Ishikawa (cell line): ENCODE measurements around the gene SPOCK1.

ENCODE experiments used
- CEBPB ChIP-seq: IDR thresholded peaks from 2 replicates; pipeline ENCODE4 v1.6.1; 2012
- CREB1 ChIP-seq: IDR thresholded peaks from 2 replicates; pipeline ENCODE4 v1.6.1; 2012; ENCODE audit warnings: low read depth
- EGR1 ChIP-seq: IDR thresholded peaks from 2 replicates; pipeline ENCODE4 v1.6.1; 2012
- EP300 ChIP-seq: IDR thresholded peaks from 2 replicates; pipeline ENCODE4 v1.6.1; 2012; ENCODE audit warnings: borderline replicate concordance
- TAF1 ChIP-seq: IDR thresholded peaks from 2 replicates; pipeline ENCODE4 v1.6.1; 2012; ENCODE audit warnings: low read depth, mild to moderate bottlenecking
- YY1 ChIP-seq: IDR thresholded peaks from 2 replicates; pipeline ENCODE4 v1.6.1; 2012; ENCODE audit warnings: low read depth
- TF ChIP-seq, protein P1 (sequence below): IDR thresholded peaks from 2 replicates; pipeline ENCODE4 v1.6.1; 2012
- TF ChIP-seq, protein P2 (sequence below): IDR thresholded peaks from 2 replicates; pipeline ENCODE4 v1.6.1; 2012; ENCODE audit warnings: low read depth, mild to moderate bottlenecking

GRCh38 chr5:137191179-137191578, 307.9 kb downstream of the SPOCK1 start:
- TF ChIP-seq EP300 (no peak), YY1 (no peak), CREB1 (no peak), TAF1 (no peak), EGR1 (no peak), CEBPB (no peak)
- TF ChIP-seq, protein P1, sequence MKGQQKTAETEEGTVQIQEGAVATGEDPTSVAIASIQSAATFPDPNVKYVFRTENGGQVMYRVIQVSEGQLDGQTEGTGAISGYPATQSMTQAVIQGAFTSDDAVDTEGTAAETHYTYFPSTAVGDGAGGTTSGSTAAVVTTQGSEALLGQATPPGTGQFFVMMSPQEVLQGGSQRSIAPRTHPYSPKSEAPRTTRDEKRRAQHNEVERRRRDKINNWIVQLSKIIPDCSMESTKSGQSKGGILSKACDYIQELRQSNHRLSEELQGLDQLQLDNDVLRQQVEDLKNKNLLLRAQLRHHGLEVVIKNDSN, result no peak
- TF ChIP-seq, protein P2, sequence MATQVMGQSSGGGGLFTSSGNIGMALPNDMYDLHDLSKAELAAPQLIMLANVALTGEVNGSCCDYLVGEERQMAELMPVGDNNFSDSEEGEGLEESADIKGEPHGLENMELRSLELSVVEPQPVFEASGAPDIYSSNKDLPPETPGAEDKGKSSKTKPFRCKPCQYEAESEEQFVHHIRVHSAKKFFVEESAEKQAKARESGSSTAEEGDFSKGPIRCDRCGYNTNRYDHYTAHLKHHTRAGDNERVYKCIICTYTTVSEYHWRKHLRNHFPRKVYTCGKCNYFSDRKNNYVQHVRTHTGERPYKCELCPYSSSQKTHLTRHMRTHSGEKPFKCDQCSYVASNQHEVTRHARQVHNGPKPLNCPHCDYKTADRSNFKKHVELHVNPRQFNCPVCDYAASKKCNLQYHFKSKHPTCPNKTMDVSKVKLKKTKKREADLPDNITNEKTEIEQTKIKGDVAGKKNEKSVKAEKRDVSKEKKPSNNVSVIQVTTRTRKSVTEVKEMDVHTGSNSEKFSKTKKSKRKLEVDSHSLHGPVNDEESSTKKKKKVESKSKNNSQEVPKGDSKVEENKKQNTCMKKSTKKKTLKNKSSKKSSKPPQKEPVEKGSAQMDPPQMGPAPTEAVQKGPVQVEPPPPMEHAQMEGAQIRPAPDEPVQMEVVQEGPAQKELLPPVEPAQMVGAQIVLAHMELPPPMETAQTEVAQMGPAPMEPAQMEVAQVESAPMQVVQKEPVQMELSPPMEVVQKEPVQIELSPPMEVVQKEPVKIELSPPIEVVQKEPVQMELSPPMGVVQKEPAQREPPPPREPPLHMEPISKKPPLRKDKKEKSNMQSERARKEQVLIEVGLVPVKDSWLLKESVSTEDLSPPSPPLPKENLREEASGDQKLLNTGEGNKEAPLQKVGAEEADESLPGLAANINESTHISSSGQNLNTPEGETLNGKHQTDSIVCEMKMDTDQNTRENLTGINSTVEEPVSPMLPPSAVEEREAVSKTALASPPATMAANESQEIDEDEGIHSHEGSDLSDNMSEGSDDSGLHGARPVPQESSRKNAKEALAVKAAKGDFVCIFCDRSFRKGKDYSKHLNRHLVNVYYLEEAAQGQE, result no peak
